Measurements from ENCODE around the gene CARMIL1.

Gene CARMIL1

GRCh38 chr6:25464225-25464624 lies 185.1 kb downstream of the CARMIL1 start:
- no peaks in the 10 kb centered on the region for H3K4me1 ChIP-seq (ENCODE audit: control insufficient read depth, insufficient read depth, low read length)

GRCh38 chr6:25465941-25466340 lies 186.8 kb downstream of the CARMIL1 start:
- Histone ChIP-seq H3K4me3 (ENCODE audit: low read depth, low read length) (no peak overlapping the region), H3K36me3 (ENCODE audit: control insufficient read depth in 2 of 2, insufficient read depth in 1 of 2, low read length in 2 of 2) (no peaks in the 10 kb centered on the region), H3K9me3 (ENCODE audit: control insufficient read depth, insufficient read depth, low read depth, low read length) (no peaks in the 10 kb centered on the region), H3K27ac (ENCODE audit: extremely low read depth, low read depth, low read length) (no peak overlapping the region), H3K4me1 (ENCODE audit: control insufficient read depth, insufficient read depth, low read length) (no peaks in the 10 kb centered on the region)
- POLR2A ChIA-PET, result no interaction called here
- CTCF ChIA-PET, result interaction anchor here (0.7 to 1.1 kb wide), 3 partner anchors 12 to 136 kb away, joined by 3 read pairs; no protein-coding TSS in a partner anchor
- TF ChIP-seq ZNF292 (tag by site-specific recombination; IDR thresholded peaks at IDR 0.05; ENCODE audit: borderline replicate concordance, low read depth) (no peak), KLF8 (tag by site-specific recombination; IDR thresholded peaks at IDR 0.05) (no peak), ZNF473 (tag by site-specific recombination; IDR thresholded peaks at IDR 0.05) (no peak), ZNF302 (tag by site-specific recombination; IDR thresholded peaks at IDR 0.05; ENCODE audit: low read depth) (no peak), ZNF580 (tag by site-specific recombination; IDR thresholded peaks at IDR 0.05) (no peak), YY1 (tag by site-specific recombination; IDR thresholded peaks at IDR 0.05) (no peak), ZNF529 (tag by site-specific recombination; IDR thresholded peaks at IDR 0.05; ENCODE audit: insufficient replicate concordance) (no peak)

More at GRCh38 chr6:25464225-25464624, 185.1 kb downstream of the CARMIL1 start:
- Histone ChIP-seq H3K9me3 (ENCODE audit: control insufficient read depth, insufficient read depth, low read depth, low read length) (no peaks in the 10 kb centered on the region), H3K36me3 (ENCODE audit: control insufficient read depth in 2 of 2, insufficient read depth in 1 of 2, low read length in 2 of 2) (no peaks in the 10 kb centered on the region), H3K4me3 (ENCODE audit: low read depth, low read length) (no peak overlapping the region), H3K27ac (ENCODE audit: extremely low read depth, low read depth, low read length) (no peak overlapping the region)
- TF ChIP-seq ZEB2 (tag by site-specific recombination; IDR thresholded peaks at IDR 0.05), result no peak
- no peak for TF ChIP-seq ZNF624 (tag by site-specific recombination; IDR thresholded peaks at IDR 0.05)
- TF ChIP-seq ZNF639 (tag by site-specific recombination; IDR thresholded peaks at IDR 0.05), result no peak
- no peak for TF ChIP-seq ZFHX2 (tag by site-specific recombination; conservative IDR thresholded peaks at IDR 0.05)
- no peak for TF ChIP-seq ZNF843 (tag by site-specific recombination; IDR thresholded peaks at IDR 0.05)
- TF ChIP-seq, protein P1, sequence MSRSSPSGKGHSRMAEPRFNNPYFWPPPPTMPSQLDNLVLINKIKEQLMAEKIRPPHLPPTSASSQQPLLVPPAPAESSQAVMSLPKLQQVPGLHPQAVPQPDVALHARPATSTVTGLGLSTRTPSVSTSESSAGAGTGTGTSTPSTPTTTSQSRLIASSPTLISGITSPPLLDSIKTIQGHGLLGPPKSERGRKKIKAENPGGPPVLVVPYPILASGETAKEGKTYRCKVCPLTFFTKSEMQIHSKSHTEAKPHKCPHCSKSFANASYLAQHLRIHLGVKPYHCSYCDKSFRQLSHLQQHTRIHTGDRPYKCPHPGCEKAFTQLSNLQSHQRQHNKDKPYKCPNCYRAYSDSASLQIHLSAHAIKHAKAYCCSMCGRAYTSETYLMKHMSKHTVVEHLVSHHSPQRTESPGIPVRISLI (tag by site-specific recombination; IDR thresholded peaks at IDR 0.05), result no peak
- no peak for TF ChIP-seq ZNF335 (tag by site-specific recombination; conservative IDR thresholded peaks at IDR 0.05)
- TF ChIP-seq ZNF133 (tag by site-specific recombination; IDR thresholded peaks at IDR 0.05), result no peak
- TF ChIP-seq ZNF776 (tag by site-specific recombination; IDR thresholded peaks at IDR 0.05; ENCODE audit: borderline replicate concordance), result no peak
- no peak for TF ChIP-seq ZNF354C (tag by site-specific recombination; IDR thresholded peaks at IDR 0.05; ENCODE audit: borderline replicate concordance, low read depth)
- no peak for TF ChIP-seq ZNF664 (tag by site-specific recombination; IDR thresholded peaks at IDR 0.05)
- TF ChIP-seq ZNF132 (tag by site-specific recombination; IDR thresholded peaks at IDR 0.05; ENCODE audit: borderline replicate concordance), result no peak
- TF ChIP-seq ZNF292 (tag by site-specific recombination; IDR thresholded peaks at IDR 0.05; ENCODE audit: borderline replicate concordance, low read depth), result no peak
- ChIA-PET CTCF (interaction anchor here (0.7 to 0.9 kb wide), 2 partner anchors 9 to 25 kb away, joined by 3 read pairs; no protein-coding TSS in a partner anchor), POLR2A (interaction anchor here (0.7 kb wide), 1 partner anchor 67 kb away, joined by 7 read pairs; no protein-coding TSS in a partner anchor)

GRCh38 chr6:25468881-25469280 lies 189.7 kb downstream of the CARMIL1 start:
- H3K4me3 ChIP-seq (ENCODE audit: low read depth, low read length), result no peak overlapping the region
- TF ChIP-seq BCL11A (tag by site-specific recombination; IDR thresholded peaks at IDR 0.05; ENCODE audit: low read depth), result no peak
- TF ChIP-seq, protein P2, sequence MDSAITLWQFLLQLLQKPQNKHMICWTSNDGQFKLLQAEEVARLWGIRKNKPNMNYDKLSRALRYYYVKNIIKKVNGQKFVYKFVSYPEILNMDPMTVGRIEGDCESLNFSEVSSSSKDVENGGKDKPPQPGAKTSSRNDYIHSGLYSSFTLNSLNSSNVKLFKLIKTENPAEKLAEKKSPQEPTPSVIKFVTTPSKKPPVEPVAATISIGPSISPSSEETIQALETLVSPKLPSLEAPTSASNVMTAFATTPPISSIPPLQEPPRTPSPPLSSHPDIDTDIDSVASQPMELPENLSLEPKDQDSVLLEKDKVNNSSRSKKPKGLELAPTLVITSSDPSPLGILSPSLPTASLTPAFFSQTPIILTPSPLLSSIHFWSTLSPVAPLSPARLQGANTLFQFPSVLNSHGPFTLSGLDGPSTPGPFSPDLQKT (IDR thresholded peaks at IDR 0.05; ENCODE audit: borderline replicate concordance, low read depth, low read length), result no peak
- H3K27ac ChIP-seq (ENCODE audit: extremely low read depth, low read depth, low read length), result no peak overlapping the region
- no peaks in the 10 kb centered on the region for H3K4me1 ChIP-seq (ENCODE audit: control insufficient read depth, insufficient read depth, low read length)
- CTCF ChIA-PET, result interaction anchor here (0.8 to 1.7 kb wide), 2 partner anchors 21 to 189 kb away, joined by 4 to 5 read pairs; partner anchors contain the start of gene CARMIL1
- H3K9me3 ChIP-seq (ENCODE audit: control insufficient read depth, insufficient read depth, low read depth, low read length), result no peaks in the 10 kb centered on the region
- POLR2A ChIA-PET, result no interaction called here
- H3K36me3 ChIP-seq (ENCODE audit: control insufficient read depth in 2 of 2, insufficient read depth in 1 of 2, low read length in 2 of 2), result no peaks in the 10 kb centered on the region
